Measurements from ENCODE around the gene GADL1.

Gene GADL1

DNA sequence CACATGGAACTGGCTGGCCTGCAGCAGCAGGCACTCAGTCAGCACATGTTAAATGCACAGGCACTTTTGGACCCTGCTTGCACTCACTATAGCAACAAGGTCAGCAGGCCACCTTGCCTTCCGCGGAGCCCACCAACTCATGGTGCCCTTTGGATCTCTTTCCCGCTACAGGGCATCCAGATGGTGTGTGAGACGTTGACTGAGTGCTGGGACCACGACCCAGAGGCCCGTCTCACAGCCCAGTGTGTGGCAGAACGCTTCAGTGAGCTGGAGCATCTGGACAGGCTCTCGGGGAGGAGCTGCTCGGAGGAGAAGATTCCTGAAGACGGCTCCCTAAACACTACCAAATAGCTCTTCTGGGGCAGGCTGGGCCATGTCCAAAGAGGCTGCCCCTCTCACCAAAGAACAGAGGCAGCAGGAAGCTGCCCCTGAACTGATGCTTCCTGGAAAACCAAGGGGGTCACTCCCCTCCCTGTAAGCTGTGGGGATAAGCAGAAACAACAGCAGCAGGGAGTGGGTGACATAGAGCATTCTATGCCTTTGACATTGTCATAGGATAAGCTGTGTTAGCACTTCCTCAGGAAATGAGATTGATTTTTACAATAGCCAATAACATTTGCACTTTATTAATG, 203.1 kb downstream of the GADL1 start:
- no peak for DNase-seq

- no peak for DNase-seq
Measured at GRCh38 chr3:30690199-30690598, 204.3 kb downstream of the GADL1 start.

DNA sequence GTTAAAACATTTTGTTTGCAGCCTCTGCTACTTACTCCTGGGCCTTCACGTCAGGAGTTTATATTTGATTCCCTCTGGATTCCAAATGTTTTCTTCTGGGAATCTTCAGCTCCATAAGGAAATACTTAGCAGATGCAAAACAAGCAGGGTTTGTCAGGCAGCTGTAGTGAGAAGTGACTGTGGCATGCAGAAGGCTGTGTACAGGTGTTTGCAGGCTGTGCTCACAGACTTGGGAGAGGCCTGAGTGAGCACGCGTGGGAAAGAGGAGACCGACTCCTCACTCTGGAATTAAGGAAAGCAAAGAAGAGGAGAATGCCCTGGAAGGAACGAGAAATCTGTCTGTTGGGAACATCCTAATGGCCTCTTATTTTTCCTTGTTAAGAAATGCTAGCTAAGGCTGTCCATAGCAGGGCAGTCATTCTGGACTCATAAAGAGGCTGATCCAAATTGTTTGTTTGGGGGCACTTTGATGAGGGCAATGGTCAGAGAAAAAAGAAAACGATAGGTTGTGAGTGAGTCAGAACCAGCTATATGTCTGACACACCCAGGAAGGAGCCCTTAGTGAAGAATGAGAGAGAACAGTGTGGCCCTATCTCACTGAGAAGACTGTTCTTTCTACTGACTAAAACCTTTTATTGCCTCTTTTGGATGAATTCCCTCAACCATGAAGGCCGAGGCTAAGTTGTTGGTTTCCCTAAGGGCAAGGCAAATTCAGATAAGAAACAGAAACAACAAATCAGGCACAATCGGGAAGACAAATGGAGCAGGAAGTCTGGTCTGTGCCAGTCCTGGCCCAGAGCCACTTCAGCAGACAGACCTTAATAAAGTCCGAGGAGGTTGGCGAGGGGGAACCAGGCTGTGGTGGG, 205.5 kb downstream of the GADL1 start:
- DNase-seq, result no peak

DNA sequence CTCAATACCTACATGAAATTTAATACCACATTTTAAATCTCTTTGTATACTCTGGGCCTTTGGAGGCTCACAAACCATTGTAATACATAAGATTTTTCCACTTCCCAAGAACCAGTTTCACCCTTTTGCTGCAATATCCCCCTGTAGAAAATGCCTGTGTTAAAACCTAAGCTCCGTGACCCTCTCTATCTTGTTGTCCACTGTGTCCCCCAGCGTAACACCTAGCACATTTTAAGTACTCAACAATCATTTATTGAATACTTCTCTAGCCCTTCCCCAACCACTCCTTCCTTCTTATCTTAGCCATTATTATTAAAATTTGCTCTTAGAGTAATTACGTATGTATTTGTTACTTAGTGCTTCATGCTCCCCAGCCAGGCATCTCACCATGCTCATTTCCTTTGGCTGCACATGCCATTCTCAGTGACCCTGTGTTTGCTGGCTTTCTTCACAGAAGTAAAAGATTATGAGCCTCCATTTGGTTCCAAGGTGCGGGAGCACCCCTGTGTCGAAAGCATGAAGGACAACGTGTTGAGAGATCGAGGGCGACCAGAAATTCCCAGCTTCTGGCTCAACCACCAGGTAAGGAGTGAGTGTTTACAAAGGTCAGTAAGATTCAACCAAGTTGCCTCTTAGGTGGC, 206.4 kb downstream of the GADL1 start:
- no peak for DNase-seq

DNA sequence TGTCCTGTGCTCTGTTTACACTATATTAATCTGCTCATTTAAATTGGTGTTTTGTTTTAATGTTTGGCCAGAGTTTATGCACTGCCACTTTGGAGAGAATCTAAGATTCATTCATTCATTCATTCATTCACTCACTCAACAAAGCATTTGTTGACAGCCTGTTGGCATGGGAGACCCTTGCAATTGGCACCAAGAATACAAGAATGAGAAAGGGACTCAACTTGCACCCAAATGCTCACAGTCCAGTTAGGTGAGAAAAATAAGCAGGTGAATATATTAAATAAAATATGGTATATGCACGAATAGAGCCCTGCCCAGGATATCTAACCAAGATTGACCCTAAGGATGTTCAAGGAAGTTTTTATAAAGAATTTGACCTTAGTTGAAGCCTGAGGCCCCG, 207.7 kb downstream of the GADL1 start:
- DNase-seq, result no peak

GRCh38 chr3:30686176-30686575, 208.3 kb downstream of the GADL1 start:
- DNase-seq, result no peak

- no peak for DNase-seq
Measured at GRCh38 chr3:30685267-30685667, 209.2 kb downstream of the GADL1 start.

DNA sequence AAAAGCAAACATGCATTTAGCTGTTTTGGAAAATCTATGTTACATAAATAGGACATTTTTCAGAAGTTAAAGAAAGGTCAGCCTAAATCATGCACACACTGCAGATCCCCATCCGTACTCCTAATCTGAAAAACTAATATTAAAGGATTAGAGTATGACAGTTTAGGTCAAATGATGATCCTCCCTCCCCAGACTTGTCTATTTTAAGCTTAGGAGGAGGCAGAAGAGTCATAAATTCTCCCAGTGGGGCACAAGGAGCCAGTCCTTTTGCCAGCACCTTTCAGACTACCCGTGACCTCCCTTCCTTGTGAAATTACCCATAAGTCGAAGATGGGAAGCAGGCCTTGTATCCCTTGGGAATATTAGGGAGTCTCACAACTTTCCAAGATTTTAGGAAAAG, 210.1 kb downstream of the GADL1 start:
- no peak for DNase-seq

GRCh38 chr3:30683769-30684168, 210.7 kb downstream of the GADL1 start:
- DNase-seq, result no peak

- DNase-seq, result no peak
Measured at GRCh38 chr3:30682434-30683155, 211.9 kb downstream of the GADL1 start.

DNA sequence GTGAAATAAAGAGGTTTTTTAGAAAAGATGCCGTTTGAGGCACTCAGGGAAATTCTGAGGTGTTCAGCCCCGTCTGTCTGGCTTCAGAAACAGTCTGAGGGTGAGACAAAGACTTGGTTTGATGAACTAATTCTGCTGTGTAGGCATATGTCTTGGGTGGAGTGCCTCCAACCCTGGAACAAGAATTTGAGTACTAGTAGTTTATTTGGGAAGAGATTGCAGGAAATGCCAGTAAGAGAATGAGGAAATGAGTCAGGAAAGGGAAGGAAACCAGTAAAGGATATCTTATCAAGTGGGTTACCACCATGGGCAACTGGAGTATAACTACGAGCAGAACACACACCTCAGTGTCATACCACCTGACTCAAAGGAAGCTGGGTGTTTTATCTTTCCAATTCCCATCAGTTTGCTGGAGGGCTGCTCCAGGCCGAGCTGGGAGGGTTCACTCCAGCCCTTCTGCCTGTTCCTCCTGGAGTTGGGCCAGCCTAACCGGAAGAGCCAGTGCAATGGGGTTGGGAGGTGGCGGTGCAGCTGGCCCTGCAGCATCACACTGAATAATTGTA, 212.7 kb downstream of the GADL1 start:
- no peak for DNase-seq

GRCh38 chr3:30680789-30681648, 213.4 kb downstream of the GADL1 start:
- DNase-seq, result no peak

GRCh38 chr3:30679045-30679444, 215.4 kb downstream of the GADL1 start:
- DNase-seq, result no peak

DNA sequence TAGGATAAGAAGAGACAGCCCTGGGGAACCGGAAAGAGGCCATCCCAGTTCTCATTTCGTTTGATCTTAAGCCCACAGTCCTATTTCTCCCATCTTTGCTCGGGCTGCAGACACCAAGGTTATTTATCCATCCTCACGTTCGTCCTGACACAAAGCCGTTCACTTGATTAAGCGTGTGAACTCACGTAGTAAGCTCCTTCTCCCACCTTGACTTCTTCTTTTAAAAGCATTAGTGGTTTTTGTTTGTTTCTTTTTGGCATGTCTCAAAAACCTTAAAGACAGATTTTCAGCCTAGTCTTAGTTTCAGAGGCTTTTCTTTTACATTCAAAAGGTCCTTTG, 217.1 kb downstream of the GADL1 start:
- DNase-seq, result no peak

DNA sequence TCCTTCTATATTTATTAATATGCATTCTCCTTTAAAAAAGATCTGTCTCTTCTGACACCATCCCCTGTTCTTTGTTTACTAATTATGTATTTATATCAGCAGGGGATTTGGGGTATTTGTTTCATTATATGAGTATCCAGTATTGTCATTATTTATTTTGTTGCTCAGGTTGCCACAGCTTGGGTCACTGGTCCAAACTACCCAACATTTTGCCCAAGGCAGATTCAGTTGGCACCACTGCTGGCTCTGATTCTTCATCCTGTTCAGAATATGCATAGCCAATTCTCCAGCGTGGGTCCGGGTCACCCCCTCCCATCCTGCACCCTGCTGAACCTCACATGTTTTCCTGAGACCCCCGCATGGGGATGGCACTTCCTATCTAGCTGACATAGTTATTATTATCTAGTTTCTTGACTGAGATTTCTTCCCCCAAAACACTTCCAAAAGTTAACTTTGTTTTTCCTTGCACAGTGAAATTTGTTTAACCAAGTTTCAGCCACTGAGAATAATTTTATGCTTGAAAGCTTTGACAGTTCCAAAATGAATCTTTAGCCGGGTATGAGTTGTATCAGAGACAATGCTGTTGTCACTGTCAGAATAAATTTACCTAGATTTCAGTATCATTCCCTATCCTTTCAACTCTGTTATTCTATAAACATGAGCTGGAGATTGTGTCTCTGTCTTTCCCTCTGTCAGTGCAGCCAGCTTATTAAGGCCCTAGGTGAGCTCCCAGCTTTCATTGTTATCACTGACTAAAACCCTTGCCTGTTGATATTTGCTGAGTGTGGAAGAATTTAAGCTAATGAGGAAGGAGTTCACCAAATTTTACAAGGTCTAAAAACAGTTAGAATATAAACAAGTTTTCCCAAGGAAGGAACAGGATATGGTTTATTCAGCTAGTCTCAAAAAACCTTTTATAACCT, 217.8 kb downstream of the GADL1 start:
- no peak for DNase-seq
